ENCODE data around the gene TLR8.

GRCh38 chrX:12953420-12953819, 47.0 kb downstream of the TLR8 start:
- TF ChIP-seq POLR2AphosphoS5 (IDR thresholded peaks at IDR 0.05; ENCODE audit: low read depth, low read length), result no peak
- no peak for TF ChIP-seq REST (IDR thresholded peaks at IDR 0.05; ENCODE audit: insufficient read depth in 1 of 2, low read depth in 2 of 2, low read length in 2 of 2)
- no peak for TF ChIP-seq SIN3A (IDR thresholded peaks at IDR 0.05; ENCODE audit: borderline replicate concordance, insufficient read depth, low read length)
